GM12891 (cell line): Measurements from ENCODE around the gene PHOSPHO2.

Source experiments
- POLR2A ChIP-seq: IDR thresholded peaks from 2 replicates; pipeline ENCODE4 v1.6.1; 2011; ENCODE audit warnings: low read depth, low read length, control low read depth
- POLR2AphosphoS5 ChIP-seq: IDR thresholded peaks from 2 replicates; pipeline ENCODE4 v1.6.1; 2011; ENCODE audit warnings: low read depth, low read length, control low read depth

GRCh38 chr2:169670215-169670651, 24.0 kb upstream of the PHOSPHO2 start:
- TF ChIP-seq POLR2AphosphoS5 (no peak), POLR2A (no peak)
